Gastroesophageal sphincter (tissue), 3 donors: ENCODE data around the gene CFAP68.

Experiments used
- EP300 ChIP-seq: sonication (generic); formaldehyde crosslinking; IDR thresholded peaks from one replicate; pipeline ENCODE4 v1.6.1; 2017; ENCODE audit warnings: antibody characterized with exemption, mild to moderate bottlenecking
- POLR2A ChIP-seq, 2 donors: fragments of 450-650 bp; IDR thresholded peaks; one replicate each; pipeline ENCODE4 v1.6.1; 2017; ENCODE audit warnings: antibody characterized with exemption in 2 of 2, mild to moderate bottlenecking in 2 of 2, moderate library complexity in 1 of 2
- TF ChIP-seq, protein P1 (sequence below), 4 experiments: fragments of 200-600 bp in 2 of 4; fragments of 450-650 bp in 2 of 4; sonication (generic) in 1 of 4; IDR thresholded peaks; one replicate each; pipeline ENCODE4 v1.5.1; 2017 to 2019; ENCODE audit warnings: antibody characterized with exemption in 4 of 4, mild to moderate bottlenecking in 2 of 4, moderate library complexity in 2 of 4

- TF ChIP-seq POLR2A (IDR thresholded peaks at IDR 0.05) (no peak), EP300 (no peak)
- TF ChIP-seq, protein P1, sequence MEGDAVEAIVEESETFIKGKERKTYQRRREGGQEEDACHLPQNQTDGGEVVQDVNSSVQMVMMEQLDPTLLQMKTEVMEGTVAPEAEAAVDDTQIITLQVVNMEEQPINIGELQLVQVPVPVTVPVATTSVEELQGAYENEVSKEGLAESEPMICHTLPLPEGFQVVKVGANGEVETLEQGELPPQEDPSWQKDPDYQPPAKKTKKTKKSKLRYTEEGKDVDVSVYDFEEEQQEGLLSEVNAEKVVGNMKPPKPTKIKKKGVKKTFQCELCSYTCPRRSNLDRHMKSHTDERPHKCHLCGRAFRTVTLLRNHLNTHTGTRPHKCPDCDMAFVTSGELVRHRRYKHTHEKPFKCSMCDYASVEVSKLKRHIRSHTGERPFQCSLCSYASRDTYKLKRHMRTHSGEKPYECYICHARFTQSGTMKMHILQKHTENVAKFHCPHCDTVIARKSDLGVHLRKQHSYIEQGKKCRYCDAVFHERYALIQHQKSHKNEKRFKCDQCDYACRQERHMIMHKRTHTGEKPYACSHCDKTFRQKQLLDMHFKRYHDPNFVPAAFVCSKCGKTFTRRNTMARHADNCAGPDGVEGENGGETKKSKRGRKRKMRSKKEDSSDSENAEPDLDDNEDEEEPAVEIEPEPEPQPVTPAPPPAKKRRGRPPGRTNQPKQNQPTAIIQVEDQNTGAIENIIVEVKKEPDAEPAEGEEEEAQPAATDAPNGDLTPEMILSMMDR (IDR thresholded peaks at IDR 0.05), result no peak
Observed at GRCh38 chr11:111925953-111926352, 46.6 kb downstream of the CFAP68 start.
